NCI-H146 treated with DMSO at 0.1 percent for 48 hours (cell line): Measurements from ENCODE around the gene ANO8.

Source experiments
- DNase-seq: peaks from one replicate; lab custom pipeline; 2025; ENCODE audit not compliant: unreplicated experiment; lab: John Stamatoyannopoulos, UW

Gene ANO8

DNA sequence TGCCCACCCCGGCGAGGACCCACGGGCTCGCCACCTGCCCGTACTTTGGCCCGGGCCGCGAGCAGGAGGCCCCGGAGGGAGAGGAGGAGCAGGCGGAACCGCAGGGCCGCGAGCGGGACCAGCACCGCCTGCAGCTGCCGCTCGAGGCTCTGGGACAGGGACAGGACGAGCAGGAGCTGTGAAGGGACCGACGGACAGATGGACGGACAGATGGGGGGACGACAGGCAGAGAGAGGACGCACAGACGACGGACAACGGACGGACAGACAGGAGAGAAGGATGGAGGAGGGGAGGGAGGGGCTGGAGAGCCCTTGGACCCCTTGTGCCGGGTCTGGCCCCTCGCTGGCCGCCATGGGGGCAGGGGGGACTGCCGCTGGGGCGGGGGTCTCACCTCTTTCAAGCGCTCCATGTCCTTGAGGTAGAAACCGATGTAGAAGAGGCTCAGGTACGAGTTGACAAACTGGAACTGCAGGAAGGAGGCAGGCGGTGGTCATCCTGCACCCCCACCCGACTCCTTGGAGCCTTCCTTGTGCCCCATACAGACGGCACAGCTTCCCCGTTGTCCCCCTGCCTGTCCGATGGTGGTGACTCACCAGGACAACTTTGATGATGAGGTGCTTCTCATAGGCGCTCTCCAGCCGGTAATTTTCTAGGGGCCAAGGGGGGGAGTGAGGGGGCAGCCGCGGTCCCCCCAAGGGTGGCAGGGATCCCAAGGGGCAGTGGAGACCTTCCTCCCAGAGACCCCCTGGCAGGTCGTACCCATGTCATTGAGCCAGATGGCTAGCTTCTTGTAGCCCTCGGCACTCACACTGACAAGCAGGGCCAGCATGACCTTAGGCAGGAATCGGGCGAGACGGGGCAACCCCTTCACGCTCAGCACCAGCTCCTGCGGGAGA, 5.0 kb downstream of the ANO8 start:
- no peak for DNase-seq

DNA sequence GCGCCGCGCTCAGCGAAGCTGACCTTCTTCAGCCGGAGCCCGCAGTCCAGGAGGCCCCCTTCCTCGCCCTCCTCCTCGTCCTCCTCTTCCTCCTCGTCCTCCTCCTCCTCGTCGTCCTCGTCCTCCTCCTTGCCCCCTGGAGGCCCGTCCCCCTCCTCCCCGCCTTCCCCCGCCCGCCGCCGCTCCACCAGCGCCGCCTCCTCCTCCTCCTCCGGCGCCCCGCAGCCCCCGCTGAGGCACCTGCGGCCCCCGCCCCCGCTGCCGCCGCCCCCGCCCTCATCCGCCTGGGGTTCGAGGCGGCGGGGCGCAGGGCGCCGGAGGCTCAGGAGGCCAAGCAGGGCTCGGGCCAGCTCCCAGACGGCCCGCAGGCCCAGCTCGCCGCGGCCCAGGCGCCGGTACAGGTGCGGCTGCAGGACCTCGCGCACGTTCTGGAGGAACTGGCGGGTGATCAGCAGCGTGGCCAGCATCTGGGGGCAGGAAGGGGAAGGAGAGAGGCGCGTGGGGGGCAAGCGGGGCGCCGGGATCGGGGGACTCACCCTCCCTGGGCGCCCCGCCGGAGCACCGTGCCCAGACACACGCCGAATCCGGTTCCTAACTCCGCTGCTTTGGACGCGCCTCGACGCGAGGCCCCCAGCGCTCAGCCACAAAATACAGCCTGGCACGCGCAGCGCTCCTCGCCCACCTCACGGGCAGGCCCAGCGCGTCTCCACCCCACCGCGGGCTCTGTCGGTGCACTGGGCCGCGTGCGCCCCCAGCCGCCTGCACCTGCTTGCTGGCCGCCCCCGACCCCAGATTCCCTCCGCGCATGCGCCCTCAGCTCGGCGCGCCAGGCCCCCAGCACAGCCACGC, 5.9 kb downstream of the ANO8 start:
- no peak for DNase-seq

DNA sequence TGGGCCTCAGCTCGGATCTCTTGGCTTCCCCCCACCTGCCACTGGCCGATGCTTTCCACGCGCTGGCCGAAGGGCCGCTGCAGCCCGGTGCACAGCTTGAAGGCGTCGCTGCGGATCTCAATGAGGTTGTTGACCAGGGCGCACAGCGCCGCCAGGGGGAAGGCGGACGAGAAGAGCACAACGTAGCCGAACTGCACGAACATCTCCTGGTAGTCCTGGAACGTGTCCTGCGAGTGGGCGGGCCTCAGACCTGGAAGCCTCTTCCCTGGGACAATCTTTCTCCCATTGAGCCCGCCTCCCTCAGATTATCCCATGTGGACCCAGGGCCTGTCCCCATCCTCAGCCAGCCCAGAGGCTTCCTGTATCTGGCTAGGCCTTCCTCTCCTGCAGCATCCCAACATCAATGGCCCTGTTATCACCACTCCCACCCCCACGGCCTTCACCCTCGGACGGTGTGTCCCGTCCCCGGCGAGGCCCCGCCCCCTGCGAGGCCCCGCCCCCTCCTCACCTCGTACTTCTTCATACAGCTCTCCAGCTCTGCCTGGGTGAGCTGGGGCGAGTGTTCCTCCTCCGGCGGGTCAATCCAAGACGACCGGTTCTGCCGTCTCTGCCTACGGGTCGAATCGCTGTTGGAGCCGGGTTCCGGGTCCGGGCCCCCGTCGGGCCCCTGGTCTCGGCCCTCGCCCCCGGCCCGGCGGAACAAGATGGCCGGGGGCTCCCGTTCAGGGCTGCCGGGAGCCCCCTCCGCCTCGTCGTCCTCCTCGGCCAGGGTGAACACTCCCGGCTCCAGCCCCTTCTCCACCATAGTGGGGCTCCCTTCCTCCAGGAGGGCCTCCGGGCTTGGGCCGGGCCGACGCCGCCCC, 6.8 kb downstream of the ANO8 start:
- DNase-seq, result peak; percentile 82

DNA sequence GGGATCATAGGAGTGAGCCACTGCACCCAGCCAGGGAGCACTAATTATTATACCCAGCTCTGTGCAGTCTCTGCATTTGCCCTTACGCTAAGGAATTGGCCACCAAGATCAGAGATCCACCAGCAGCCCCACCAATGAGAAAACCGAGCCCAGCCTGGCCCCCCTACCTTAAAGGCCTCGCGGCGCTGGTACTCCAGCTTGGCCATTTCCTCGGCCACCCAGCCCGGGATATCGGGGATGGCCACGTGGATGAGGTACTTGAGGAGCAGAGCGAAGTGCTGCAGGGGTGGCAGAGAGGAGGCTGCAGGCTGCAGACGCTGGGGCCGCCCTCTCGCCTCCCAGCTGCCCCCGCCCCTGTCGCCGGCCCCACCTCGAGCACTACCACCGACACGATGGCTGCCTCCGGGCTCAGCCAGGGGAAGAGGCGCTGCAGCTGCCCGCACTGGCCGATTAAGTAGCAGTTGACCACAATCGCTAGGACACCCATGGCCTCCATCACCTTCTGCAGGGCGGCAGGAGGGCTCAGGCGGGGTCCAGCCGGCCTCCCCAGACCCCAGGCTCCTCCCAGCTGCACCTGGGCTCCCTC, 7.5 kb downstream of the ANO8 start:
- peak; percentile 67 for DNase-seq

DNA sequence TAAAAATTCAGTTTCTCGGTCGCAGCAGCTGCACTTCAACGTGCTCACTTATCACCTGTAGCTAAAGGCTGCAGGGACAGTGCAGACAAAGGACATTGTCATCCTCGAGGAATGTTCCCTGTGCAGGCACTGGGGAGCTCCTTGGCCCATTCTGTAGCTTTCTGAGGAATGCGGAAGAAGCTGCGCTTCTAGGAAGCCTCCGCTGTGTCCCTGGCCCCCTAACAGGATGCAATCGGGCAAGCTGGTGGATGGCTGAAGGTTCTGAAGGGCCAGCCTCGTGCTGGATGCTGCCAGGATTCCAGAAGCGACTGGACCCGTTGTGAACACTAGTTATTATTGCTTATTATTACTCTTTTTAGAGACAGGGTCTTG, 8.1 kb downstream of the ANO8 start:
- no peak for DNase-seq

DNA sequence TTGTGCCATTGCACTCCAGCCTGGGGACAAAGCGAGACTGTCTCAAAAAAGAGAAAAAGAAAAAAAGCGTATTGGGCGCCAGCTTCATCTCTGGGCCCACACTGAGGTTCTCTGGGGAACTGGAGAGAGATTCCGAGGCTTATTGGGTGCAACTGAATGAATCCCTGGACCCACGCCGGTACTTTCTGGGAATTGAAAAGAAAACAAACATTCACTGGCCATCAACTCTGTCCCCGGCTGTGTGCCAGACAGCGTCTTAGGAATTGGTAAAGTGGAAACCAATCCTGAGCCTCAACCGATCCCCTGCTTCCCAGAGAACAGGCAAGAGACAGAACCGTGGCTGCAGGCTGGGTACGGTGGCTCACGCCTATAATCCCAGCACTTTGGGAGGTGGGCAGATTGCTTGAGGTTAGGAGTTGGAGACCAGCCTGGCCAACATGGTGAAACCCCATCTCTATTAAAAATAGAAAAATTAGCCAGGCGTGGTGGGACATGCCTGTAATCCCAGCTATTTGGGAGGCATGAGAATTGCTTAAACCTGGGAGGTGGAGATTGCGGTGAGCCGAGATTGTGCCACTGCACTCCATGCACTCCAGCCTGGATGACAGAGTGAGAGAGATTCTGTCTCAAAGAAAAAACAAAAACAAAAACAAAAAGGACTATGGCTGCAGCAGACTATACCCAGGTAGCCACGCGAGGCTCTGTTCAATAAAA, 8.6 kb downstream of the ANO8 start:
- no peak for DNase-seq

DNA sequence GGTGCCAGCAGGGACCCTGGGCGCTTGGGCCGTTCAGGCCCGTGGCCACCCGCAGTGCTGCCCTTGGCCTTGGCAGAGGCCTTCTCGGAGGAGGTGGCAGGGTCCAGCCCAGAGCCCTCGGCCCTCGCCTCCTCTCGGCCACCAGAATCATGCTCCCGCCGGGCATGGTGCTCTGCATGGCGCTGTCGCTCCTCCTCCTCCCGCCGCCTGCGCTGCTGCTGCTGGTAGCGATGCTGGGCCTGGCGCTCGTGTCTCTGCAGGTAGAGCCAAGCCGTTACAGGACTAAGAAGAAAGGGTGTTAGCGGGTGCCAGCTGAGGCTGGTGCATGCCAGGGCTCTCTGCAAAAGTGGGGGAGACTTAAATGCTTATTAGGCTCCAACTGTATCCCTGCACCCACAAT, 9.5 kb downstream of the ANO8 start:
- no peak for DNase-seq

DNA sequence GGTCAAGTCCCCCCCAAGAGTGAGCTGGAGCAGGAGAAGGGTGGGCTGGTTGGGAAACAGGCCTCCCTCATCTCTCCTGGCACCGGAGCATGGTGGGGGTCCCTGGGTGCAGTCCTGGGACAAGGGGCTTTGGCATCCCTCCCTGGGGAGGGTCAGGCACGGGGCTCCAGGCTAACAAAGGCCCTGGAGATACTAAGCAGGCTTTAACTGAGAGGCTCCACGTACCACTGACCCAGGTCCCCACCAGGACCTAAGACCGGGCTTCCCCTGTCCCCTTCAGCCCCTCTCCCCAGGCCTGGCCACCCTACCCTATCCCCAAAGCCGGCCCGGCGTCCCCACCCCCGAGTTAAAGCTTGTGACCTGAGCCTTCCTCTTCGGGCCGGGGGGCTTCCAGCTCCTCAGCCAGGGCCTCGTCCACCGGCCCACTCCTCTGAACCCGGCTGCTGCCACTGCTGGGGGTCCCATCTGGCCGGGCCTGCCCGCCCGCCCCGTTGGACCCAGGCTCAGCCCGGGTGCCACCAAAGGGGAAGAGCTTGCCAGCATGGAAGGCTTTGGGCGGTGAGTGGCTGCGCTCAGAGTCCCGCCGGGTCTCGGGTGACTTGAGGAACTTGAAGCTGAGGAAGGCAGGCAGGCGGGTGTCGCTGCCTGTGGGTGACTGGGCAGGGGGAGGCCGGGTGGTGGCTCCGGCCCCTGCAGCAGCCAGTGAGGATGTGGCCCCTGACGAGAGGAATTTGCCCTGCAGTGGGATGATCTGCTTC, 10.1 kb downstream of the ANO8 start:
- DNase-seq, result no peak

DNA sequence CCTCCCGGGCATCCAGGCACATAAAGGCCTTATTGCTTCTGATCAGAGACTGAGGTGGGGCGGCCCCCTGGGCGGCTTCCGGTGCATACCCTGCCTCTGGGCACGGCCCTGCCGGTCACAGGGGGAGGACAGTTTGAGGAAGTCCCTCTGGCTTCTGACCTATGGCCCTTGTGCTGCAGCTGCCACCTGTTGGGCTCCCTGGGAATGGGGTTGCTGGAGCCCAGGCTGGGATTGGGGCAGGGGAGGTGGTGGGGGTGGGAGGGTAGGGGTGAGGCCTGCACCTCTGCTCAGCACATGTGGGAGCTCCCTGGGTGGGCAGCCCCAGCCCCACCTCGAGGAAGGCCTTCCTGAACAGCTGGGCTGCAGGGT, 10.7 kb downstream of the ANO8 start:
- DNase-seq, result no peak

DNA sequence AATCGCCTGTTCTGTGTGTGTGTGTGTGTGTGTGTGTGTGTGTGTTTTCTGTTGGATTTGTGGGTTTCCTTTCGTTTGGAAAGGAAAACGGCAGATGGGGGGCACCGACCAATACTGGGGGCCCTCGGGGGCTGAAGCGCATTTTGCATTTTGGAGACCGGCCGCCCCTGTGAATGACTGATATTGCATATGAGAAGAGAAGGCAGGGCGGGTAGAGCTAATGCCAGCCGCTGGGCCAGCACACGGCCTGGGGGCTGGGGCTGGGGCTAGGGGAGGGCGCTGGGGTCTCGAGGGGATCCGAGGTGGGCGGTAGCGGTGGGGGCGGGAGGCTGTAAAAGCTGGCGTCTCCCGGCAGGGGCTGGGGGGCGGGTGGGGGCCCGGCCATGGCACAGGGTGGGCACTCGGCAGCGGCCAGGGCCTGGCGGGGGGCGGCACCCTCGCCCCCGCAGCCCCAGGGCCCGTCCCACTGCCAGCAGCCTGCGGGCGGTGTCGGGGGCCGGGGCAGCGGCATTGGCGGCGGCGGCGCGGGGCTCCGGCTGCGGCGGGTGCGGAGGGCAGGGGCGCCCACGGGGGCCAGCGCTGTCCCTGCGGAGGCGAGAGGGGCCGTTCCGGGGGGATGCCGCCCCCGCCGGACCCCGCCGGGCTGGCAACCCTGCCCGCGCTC, 11.2 kb downstream of the ANO8 start:
- no peak for DNase-seq

DNA sequence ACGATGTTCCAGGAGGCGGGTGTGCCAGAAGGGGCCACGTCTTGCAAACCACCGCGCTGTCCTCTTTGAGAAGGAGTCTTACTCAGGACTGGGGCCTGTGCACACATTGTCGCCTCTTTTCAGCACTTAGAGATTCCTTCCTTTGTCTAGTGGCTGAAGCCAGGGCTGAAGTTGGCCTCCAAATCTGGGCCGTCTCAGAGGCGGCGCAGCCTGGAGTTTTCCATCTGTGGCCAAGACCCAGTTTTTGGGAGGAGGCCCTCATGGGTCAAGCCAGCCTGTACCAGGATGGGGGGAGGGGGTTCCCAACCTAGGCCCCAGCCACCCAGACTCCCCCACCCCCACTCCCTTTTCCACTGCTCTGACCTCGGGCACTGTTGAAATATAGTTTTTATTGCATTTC, 11.8 kb downstream of the ANO8 start:
- no peak for DNase-seq

DNA sequence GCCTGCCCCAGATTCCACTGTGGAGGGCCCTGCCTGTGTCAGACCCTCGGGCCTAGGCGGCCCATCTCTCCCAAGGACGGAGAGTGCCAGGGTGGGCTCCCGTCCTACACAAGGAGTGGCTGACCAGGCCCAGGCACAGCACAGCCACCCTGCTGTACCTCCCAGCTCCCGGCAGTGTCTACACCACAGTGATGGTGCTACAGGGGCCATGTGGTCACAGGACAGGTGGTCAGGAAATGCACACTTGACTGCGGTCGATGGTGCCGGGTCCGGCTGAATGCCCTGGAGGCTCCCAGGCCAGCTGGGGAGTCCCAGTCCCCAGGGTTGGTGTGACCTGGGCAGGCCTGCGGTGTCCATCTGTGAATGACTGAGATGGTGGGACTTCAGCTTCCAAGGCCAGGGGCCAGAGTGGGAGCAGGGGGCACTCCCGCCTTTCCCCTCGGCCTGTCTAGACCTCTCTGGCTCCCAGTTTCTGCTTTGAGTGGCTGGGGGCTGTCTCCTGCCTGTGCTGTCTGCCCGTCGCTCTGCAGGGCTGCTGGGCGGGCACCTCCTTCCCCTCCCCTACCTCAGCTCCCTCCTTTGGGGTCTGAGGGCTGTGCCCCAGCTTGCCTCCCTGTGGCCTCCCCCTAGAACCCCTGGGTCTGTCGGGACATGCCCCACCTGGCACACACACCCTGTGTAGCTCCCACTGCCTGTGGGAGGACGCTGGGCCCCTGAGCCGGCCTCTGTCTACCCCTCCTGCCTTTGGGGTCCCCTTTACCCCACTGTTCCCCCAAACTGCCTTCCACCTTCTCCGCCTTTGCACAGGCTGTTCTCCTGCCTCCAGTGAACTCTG, 12.8 kb downstream of the ANO8 start:
- DNase-seq, result no peak

DNA sequence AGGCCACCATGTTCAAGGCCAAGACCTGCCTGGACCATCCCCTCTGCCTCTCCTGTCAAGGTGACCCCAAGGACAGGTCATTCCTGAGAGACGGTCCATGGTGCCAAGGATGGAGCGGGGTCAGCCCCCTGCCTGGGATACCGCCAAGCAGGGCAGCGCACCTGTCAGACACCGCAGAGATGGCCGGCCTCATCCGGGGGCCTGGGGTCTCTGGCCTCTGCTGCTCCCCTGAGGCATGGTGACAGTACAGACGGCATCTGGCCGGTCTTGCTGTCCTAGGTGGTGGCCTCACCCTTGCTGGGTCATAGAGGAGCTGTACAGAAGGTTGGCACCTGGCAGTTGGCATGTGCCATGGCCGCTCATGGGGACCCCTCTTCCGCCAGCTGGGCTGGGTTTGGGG, 14.2 kb downstream of the ANO8 start:
- DNase-seq, result no peak

DNA sequence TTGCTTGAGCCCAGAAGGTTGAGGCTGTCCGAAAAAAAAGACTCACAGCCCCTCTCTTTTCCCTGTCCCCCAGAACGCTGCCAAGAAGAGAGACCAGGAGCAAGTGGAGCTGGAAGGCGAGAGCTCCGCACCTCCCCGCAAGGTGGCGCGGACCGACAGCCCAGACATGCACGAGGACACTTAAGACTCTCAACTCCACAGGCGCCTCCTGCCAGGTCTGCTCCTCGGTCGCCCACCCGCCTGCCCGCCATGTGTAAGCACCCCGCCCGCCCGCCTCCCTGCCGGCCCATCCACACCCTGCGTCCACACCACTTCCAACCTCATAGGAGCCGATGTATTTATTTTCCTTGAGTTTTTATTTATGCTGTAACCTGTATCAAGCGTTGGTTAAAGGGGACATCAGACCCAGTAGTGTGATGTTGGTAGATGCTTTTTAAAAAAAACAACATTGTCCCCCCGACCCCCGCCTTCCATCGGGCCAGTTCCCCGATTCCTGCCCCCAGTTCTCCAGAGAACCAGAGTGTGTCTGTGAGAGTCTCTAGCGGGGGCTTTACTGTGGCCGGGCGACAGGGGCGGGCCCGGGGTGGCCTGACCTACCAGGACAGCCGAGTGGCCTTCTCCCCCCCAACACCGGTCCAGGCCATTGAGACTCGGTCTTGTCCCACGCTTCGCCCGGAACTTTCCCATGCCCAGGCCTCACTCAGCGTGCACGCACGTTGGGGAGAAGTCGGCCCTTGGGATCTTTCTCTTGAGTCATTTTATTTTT, 15.0 kb downstream of the ANO8 start:
- DNase-seq, result no peak

DNA sequence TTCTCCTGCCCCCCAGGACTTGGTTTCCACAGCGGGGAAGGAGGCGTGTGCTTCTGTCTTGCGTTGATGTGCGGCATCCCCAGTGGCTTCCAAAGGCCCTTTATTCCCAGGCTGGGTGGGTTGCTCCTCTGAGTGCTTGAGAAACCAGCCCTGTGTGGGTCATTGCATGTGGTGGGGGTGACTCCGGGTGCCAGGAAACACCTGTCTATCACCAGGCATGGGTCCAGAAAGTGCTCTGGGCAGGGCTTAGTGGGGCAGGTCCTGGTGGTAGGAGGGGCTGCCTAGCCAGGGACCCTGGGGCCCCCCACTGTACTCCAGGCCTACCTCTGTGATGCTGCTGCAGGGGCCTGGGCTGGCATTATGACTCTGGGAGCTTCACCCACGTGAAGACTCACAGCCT, 15.7 kb downstream of the ANO8 start:
- DNase-seq, result no peak

DNA sequence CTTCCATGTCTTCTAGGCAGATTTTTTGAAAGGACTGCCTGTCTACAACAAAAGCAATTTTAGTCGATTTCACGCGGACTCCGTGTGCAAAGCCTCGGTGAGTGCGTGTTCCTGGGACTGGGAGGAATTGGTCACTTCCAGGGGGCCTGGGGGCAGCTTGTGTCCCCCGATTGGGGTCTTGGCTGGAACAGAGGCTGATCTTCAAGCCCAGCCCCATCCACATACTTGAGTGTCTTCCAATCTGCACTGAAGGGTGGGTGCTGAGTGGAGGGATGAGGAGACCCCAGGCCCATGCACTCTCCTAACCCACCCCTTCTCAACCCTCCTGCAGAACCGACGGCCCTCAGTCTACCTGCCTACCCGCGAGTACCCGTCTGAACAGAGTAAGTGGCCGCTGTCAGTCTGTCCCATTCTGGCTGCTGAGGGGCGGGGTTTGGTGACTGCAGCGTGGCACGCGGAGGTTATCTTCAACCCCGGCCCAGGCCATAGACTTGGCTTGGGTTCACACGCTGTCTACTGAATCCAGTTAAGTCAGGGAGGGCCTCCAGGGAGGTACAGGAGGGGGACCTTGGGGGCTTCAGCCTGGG, 20.6 kb downstream of the ANO8 start:
- DNase-seq, result no peak
